Mesendoderm (in vitro differentiated cells): ENCODE data around the gene KDM4B.

Experiments used
- DNase-seq: peaks from one replicate; pipeline ENCODE4 v3.0.0; 2013
- H2AK5ac ChIP-seq: 2 replicates; pipeline ENCODE4 v1.6.1; 2013; ENCODE audit warnings: low read length, inconsistent platforms
- H2BK120ac ChIP-seq: 2 replicates; pipeline ENCODE4 v1.6.1; 2013; ENCODE audit warnings: low read depth, mild to moderate bottlenecking, low read length, moderate library complexity, mixed read lengths
- H2BK15ac ChIP-seq: replicated peaks from 2 replicates; pipeline ENCODE4 v1.6.1; 2013; ENCODE audit warnings: low read depth, mild to moderate bottlenecking, moderate library complexity
- H2BK5ac ChIP-seq: 2 replicates; pipeline ENCODE4 v1.6.1; 2013; ENCODE audit warnings: low read length, inconsistent platforms
- H3K18ac ChIP-seq: 2 replicates; pipeline ENCODE4 v1.6.1; 2013; ENCODE audit warnings: mild to moderate bottlenecking, low read length, mixed read lengths
- H3K23ac ChIP-seq: one replicate; pipeline ENCODE4 v1.6.1; 2013; ENCODE audit warnings: low read length
- H3K27ac ChIP-seq: 2 replicates; pipeline ENCODE4 v1.5.1; 2013; ENCODE audit warnings: low read depth, mild to moderate bottlenecking, inconsistent platforms, low read length, moderate library complexity
- H3K27me3 ChIP-seq: 2 replicates; pipeline ENCODE4 v1.6.1; 2013; ENCODE audit warnings: low read length, control low read depth, mild to moderate bottlenecking, inconsistent platforms; ENCODE audit not compliant: insufficient read depth, poor library complexity
- H3K36me3 ChIP-seq: 2 replicates; pipeline ENCODE4 v1.6.1; 2013; ENCODE audit warnings: low read length, inconsistent platforms; ENCODE audit not compliant: control insufficient read depth, insufficient read depth
- H3K4ac ChIP-seq: one replicate; pipeline ENCODE4 v1.6.1; 2013; ENCODE audit warnings: low read depth, mild to moderate bottlenecking, low read length, moderate library complexity
- H3K4me1 ChIP-seq: 2 replicates; pipeline ENCODE4 v1.6.1; 2013; ENCODE audit warnings: low read depth, low read length, inconsistent platforms; ENCODE audit not compliant: control insufficient read depth
- H3K4me2 ChIP-seq: 2 replicates; pipeline ENCODE4 v1.6.1; 2013; ENCODE audit warnings: low read length
- H3K4me3 ChIP-seq: 2 replicates; pipeline ENCODE4 v1.5.1; 2013; ENCODE audit warnings: mild to moderate bottlenecking, low read length
- H3K56ac ChIP-seq: one replicate; pipeline ENCODE4 v1.6.1; 2013; ENCODE audit warnings: low read length
- H3K79me1 ChIP-seq: 2 replicates; pipeline ENCODE4 v1.6.1; 2013; ENCODE audit warnings: low read length, inconsistent platforms
- H3K79me2 ChIP-seq: 2 replicates; pipeline ENCODE4 v1.6.1; 2013; ENCODE audit warnings: mild to moderate bottlenecking, low read length; ENCODE audit not compliant: control insufficient read depth, insufficient read depth
- H3K9ac ChIP-seq: 2 replicates; pipeline ENCODE4 v1.6.1; 2013; ENCODE audit warnings: low read length, inconsistent platforms
- H4K5ac ChIP-seq: one replicate; pipeline ENCODE4 v1.6.1; 2013; ENCODE audit warnings: low read length
- H4K8ac ChIP-seq: one replicate; pipeline ENCODE4 v1.6.1; 2013; ENCODE audit warnings: low read depth, mild to moderate bottlenecking, control low read depth, low read length, moderate library complexity
- WGBS: extraction: QIAGEN DNeasy Blood & Tissue Kit; methylation state at CpG from one replicate; pipeline ENCODE4 v1.1.7; 2013; ENCODE audit warnings: low lambda C conversion rate, missing lambda C conversion rate; ENCODE audit not compliant: insufficient coverage; ENCODE audit errors: extremely low coverage; 5-methylcytosine and 5-hydroxymethylcytosine counted together

KDM4B gene

GRCh38 chr19:5147074-5147977 lies 178.4 kb downstream of the KDM4B start:
- no peak overlapping the region for H3K4ac ChIP-seq
- no peak overlapping the region for H4K5ac ChIP-seq
- H3K56ac ChIP-seq, result no peak overlapping the region
- no peak overlapping the region for H3K27ac ChIP-seq
- H3K18ac ChIP-seq, result no peak overlapping the region
- no peak overlapping the region for H3K4me2 ChIP-seq
- H2AK5ac ChIP-seq, result no peak overlapping the region
- no peak overlapping the region for H2BK120ac ChIP-seq
- no peak overlapping the region for H3K4me3 ChIP-seq
- no peak overlapping the region for H3K9ac ChIP-seq
- DNase-seq, result no peak
- H3K79me2 ChIP-seq, result no peaks in the 10 kb centered on the region
- no peak overlapping the region for H2BK15ac ChIP-seq
- no peak overlapping the region for H4K8ac ChIP-seq
- H3K27me3 ChIP-seq, result no peaks in the 10 kb centered on the region
- WGBS, result no CpG with 5 or more reads among the region's 31 CpGs
- no peaks in the 10 kb centered on the region for H3K79me1 ChIP-seq
- no peaks in the 10 kb centered on the region for H3K36me3 ChIP-seq
- no peak overlapping the region for H3K23ac ChIP-seq
- H2BK5ac ChIP-seq, result no peak overlapping the region
- no peaks in the 10 kb centered on the region for H3K4me1 ChIP-seq

- H3K36me3 ChIP-seq, result no peaks in the 10 kb centered on the region
- no peak overlapping the region for H2AK5ac ChIP-seq
- no peak overlapping the region for H3K56ac ChIP-seq
- no peak overlapping the region for H4K8ac ChIP-seq
- H2BK120ac ChIP-seq, result no peak overlapping the region
- no peak for DNase-seq
- no peak overlapping the region for H3K27ac ChIP-seq
- no peaks in the 10 kb centered on the region for H3K4me1 ChIP-seq
- no peak overlapping the region for H3K4me2 ChIP-seq
- no peak overlapping the region for H3K4me3 ChIP-seq
- no peak overlapping the region for H4K5ac ChIP-seq
- no peak overlapping the region for H3K18ac ChIP-seq
- no peak overlapping the region for H3K9ac ChIP-seq
- no peaks in the 10 kb centered on the region for H3K27me3 ChIP-seq
- WGBS, result no CpG with 5 or more reads among the region's 42 CpGs
- no peaks in the 10 kb centered on the region for H3K79me2 ChIP-seq
- no peak overlapping the region for H3K23ac ChIP-seq
- no peak overlapping the region for H3K4ac ChIP-seq
- no peak overlapping the region for H2BK5ac ChIP-seq
- no peak overlapping the region for H2BK15ac ChIP-seq
- no peaks in the 10 kb centered on the region for H3K79me1 ChIP-seq
Measured at GRCh38 chr19:5147978-5148793, 179.3 kb downstream of the KDM4B start.

- Histone ChIP-seq H2BK5ac (no peak overlapping the region), H3K18ac (no peak overlapping the region), H2BK120ac (no peak overlapping the region), H2AK5ac (no peak overlapping the region), H3K56ac (no peak overlapping the region), H4K8ac (no peak overlapping the region), H3K4me3 (no peak overlapping the region), H2BK15ac (no peak overlapping the region), H3K79me1 (no peaks in the 10 kb centered on the region), H3K27me3 (no peaks in the 10 kb centered on the region), H3K4me1 (no peaks in the 10 kb centered on the region), H3K23ac (no peak overlapping the region), H3K79me2 (no peaks in the 10 kb centered on the region), H3K36me3 (no peaks in the 10 kb centered on the region), H3K27ac (no peak overlapping the region), H3K9ac (no peak overlapping the region), H3K4me2 (no peak overlapping the region), H3K4ac (no peak overlapping the region), H4K5ac (no peak overlapping the region)
- no peak for DNase-seq
- WGBS, result no CpG with 5 or more reads among the region's 15 CpGs
Measured at GRCh38 chr19:5148794-5149190, 179.9 kb downstream of the KDM4B start.

GRCh38 chr19:5149508-5149907 lies 180.6 kb downstream of the KDM4B start:
- Histone ChIP-seq H3K36me3 (no peaks in the 10 kb centered on the region), H2BK5ac (no peak overlapping the region), H2AK5ac (no peak overlapping the region), H3K4me2 (no peak overlapping the region), H3K23ac (no peak overlapping the region), H3K27me3 (no peaks in the 10 kb centered on the region), H3K4ac (no peak overlapping the region), H4K8ac (no peak overlapping the region), H3K18ac (no peak overlapping the region), H2BK120ac (no peak overlapping the region), H3K79me2 (no peaks in the 10 kb centered on the region), H4K5ac (no peak overlapping the region), H3K9ac (no peak overlapping the region), H3K56ac (no peak overlapping the region), H3K4me1 (no peaks in the 10 kb centered on the region), H3K27ac (no peak overlapping the region), H3K79me1 (no peaks in the 10 kb centered on the region), H3K4me3 (no peak overlapping the region), H2BK15ac (no peak overlapping the region)
- no peak for DNase-seq
- WGBS, result no CpG with 5 or more reads among the region's 10 CpGs

- H3K4me1 ChIP-seq, result no peaks in the 10 kb centered on the region
- no peaks in the 10 kb centered on the region for H3K79me1 ChIP-seq
- H3K23ac ChIP-seq, result no peak overlapping the region
- no peak overlapping the region for H3K18ac ChIP-seq
- no peak for DNase-seq
- H3K36me3 ChIP-seq, result no peaks in the 10 kb centered on the region
- H3K27me3 ChIP-seq, result no peaks in the 10 kb centered on the region
- no peak overlapping the region for H3K9ac ChIP-seq
- H3K4me2 ChIP-seq, result no peak overlapping the region
- no peak overlapping the region for H2BK15ac ChIP-seq
- no peak overlapping the region for H4K8ac ChIP-seq
- H2BK120ac ChIP-seq, result no peak overlapping the region
- no peak overlapping the region for H3K56ac ChIP-seq
- H2AK5ac ChIP-seq, result no peak overlapping the region
- H3K4me3 ChIP-seq, result no peak overlapping the region
- no CpG with 5 or more reads among the region's 36 CpGs for WGBS
- no peak overlapping the region for H4K5ac ChIP-seq
- H3K27ac ChIP-seq, result no peak overlapping the region
- no peak overlapping the region for H2BK5ac ChIP-seq
- no peaks in the 10 kb centered on the region for H3K79me2 ChIP-seq
- no peak overlapping the region for H3K4ac ChIP-seq
Measured at GRCh38 chr19:5149932-5150901, 181.3 kb downstream of the KDM4B start.
